GM12878 (cell line): ENCODE measurements around the gene C19orf67. TPM values are rescaled to one million over a fixed set of nuclear protein-coding genes. Genes with fewer than 3 reads are reported as not detected.

Experiments
- ATAC-seq: fragments of 200-7000 bp; cut with Tn5 transposase; 3 replicates; pipeline ENCODE4 v1.9.1; 2020; ENCODE audit warnings: mild to moderate bottlenecking, moderate library complexity
- BruUV-seq: library from RNA; stranded (reverse); fragments of 400-500 nt; replicated peaks from 2 replicates; lab custom pipeline; 2021; lab: Mats Ljungman, UMichigan
- CTCF ChIA-PET: fragments of 300-600 bp; sonication (Branson Sonifier 250); formaldehyde crosslinking; extraction: SDS; loops from one replicate; lab custom pipeline; 2021; ENCODE audit warnings: inconsistent platforms; lab: Yijun Ruan, JAX
- POLR2A ChIA-PET: fragments of 350-600 bp; formaldehyde crosslinking; extraction: SDS; loops from one replicate; lab custom pipeline; 2021; ENCODE audit warnings: inconsistent platforms; lab: Charles Lee
- RAD21 ChIA-PET: fragments of 300-600 bp; sonication (Branson Sonifier 250); formaldehyde crosslinking; loops from one replicate; lab custom pipeline; 2023; ENCODE audit warnings: antibody characterized with exemption; ENCODE audit not compliant: unreplicated experiment; lab: Charles Lee
- SMC1A ChIA-PET: fragments of 300-600 bp; sonication (Branson Sonifier 250); formaldehyde crosslinking; loops from one replicate; lab custom pipeline; 2023; ENCODE audit not compliant: unreplicated experiment, uncharacterized antibody; lab: Charles Lee
- DNase-seq: peaks from one replicate; pipeline ENCODE4 v3.0.0-alpha.2; 2011; ENCODE audit warnings: low read depth, low spot score
- FAIRE-seq: peaks from 3 replicates; lab custom pipeline; 2011; peaks lifted over from hg19 to GRCh38; lab: Jason Lieb, UNC
- H2AFZ ChIP-seq: 2 replicates; pipeline ENCODE4 v1.6.0; 2011; ENCODE audit warnings: low read depth, low read length, control low read depth; ENCODE audit not compliant: control insufficient read depth
- H3K27ac ChIP-seq: 2 replicates; pipeline ENCODE4 v1.5.1; 2011; ENCODE audit warnings: control low read depth; ENCODE audit not compliant: control insufficient read depth, insufficient read depth
- H3K27me3 ChIP-seq, 2 experiments: replicated peaks in 1 of 2; 2 replicates each; pipeline versions ENCODE4 v1.6.0 to v1.6.1; 2011; ENCODE audit warnings: low read length in 1 of 2; ENCODE audit not compliant: control insufficient read depth in 2 of 2, insufficient read depth in 2 of 2
- H3K36me3 ChIP-seq, 2 experiments: 2 replicates each; pipeline ENCODE4 v1.5.1; 2011; ENCODE audit warnings: low read length in 1 of 2; ENCODE audit not compliant: control insufficient read depth in 2 of 2, insufficient read depth in 2 of 2
- H3K4me1 ChIP-seq: 2 replicates; pipeline ENCODE4 v1.6.1; 2011; ENCODE audit warnings: mild to moderate bottlenecking, low read length, moderate library complexity, mixed read lengths; ENCODE audit not compliant: control insufficient read depth, insufficient read depth
- H3K4me2 ChIP-seq: 2 replicates; pipeline ENCODE4 v1.6.0; 2011; ENCODE audit warnings: control low read depth; ENCODE audit not compliant: control insufficient read depth, insufficient read depth
- H3K4me3 ChIP-seq: fragments of 200-600 bp; sonication (generic); 2 replicates; pipeline ENCODE4 v1.5.1; 2016
- H3K79me2 ChIP-seq: 2 replicates; pipeline ENCODE4 v1.6.0; 2011; ENCODE audit warnings: low read length; ENCODE audit not compliant: control insufficient read depth, insufficient read depth
- H3K9ac ChIP-seq: 2 replicates; pipeline ENCODE4 v1.8.0; 2011; ENCODE audit warnings: low read length, control low read depth, mixed read lengths; ENCODE audit not compliant: control insufficient read depth, insufficient read depth
- H3K9me3 ChIP-seq: replicated peaks from 3 replicates; pipeline ENCODE4 v1.5.1; 2011; ENCODE audit warnings: mild to moderate bottlenecking, low read length; ENCODE audit not compliant: control insufficient read depth, insufficient read depth
- H4K20me1 ChIP-seq: 2 replicates; pipeline ENCODE4 v1.6.0; 2011; ENCODE audit not compliant: control insufficient read depth, insufficient read depth
- DPF2 ChIP-seq: fragments of 450-650 bp; IDR thresholded peaks from 2 replicates; pipeline ENCODE4 v1.6.1; 2017; ENCODE audit warnings: mild to moderate bottlenecking
- MYB ChIP-seq: fragments of 150-350 bp; IDR thresholded peaks from 2 replicates; pipeline ENCODE4 v1.6.1; 2014; ENCODE audit warnings: mild to moderate bottlenecking, low read depth, low read length, borderline replicate concordance
- SMAD5 ChIP-seq: IDR thresholded peaks from 2 replicates; pipeline ENCODE4 v1.6.1; 2016; ENCODE audit warnings: antibody characterized with exemption, low read depth
- TCF12 ChIP-seq: IDR thresholded peaks from 2 replicates; pipeline ENCODE4 v1.6.1; 2011; ENCODE audit warnings: low read depth, mild to moderate bottlenecking, low read length
- ZNF207 ChIP-seq: fragments of 450-650 bp; IDR thresholded peaks from 2 replicates; pipeline ENCODE4 v1.6.1; 2014; ENCODE audit warnings: antibody characterized with exemption, mild to moderate bottlenecking, borderline replicate concordance
- WGBS: methylation state at CpG from one replicate; pipeline ENCODE4 v1.1.6; 2016; ENCODE audit warnings: low lambda C conversion rate; ENCODE audit not compliant: insufficient replicate concordance, insufficient coverage; ENCODE audit errors: missing lambda C conversion rate; 5-methylcytosine and 5-hydroxymethylcytosine counted together
- in situ Hi-C: fragments of 300-500 bp; cut with MboI; formaldehyde crosslinking; loops from 9 replicates; pipeline ENCODE4 v1.14.3; 2018; ENCODE audit warnings: mixed read lengths
- intact Hi-C: fragments of 100-400 bp; cut with micrococcal nuclease; formaldehyde crosslinking; loops from one replicate; pipeline ENCODE4 v1.14.2; 2022; ENCODE audit not compliant: unreplicated experiment
- polyA plus RNA-seq, 11 experiments: library from polyadenylated mRNA; depleted of rRNA in 4 of 11; unstranded in 6 of 11; stranded (reverse) in 5 of 11; fragments of >200 nt; fragmentation: Nextera tagmentation in 4 of 11; fragmentation: Illumina TruSeq in 1 of 11; extraction: Ambion mirVana in 4 of 11; extraction: Trizol in 1 of 11; gene quantifications; 1 replicate in 1 of 11; 2 replicates in 10 of 11; pipeline versions ENCODE4 v1.2.1 to v1.2.3, GENCODE V29; 2011 to 2016; ENCODE audit warnings: inconsistent platforms in 2 of 11, missing spikeins in 2 of 11, low read depth in 1 of 11
- total RNA-seq, 4 experiments: library from RNA; depleted of rRNA in 3 of 4; stranded (reverse); fragments of >200 nt in 3 of 4; fragmentation: Illumina TruSeq in 1 of 4; extraction: Trizol in 1 of 4; gene quantifications; 2 replicates each; pipeline versions ENCODE4 v1.2.1 to v1.2.3, GENCODE V29; 2013 to 2021
- TF ChIP-seq, protein P1 (sequence below): fragments of 450-650 bp; IDR thresholded peaks from 2 replicates; pipeline ENCODE4 v1.6.1; 2014; ENCODE audit warnings: mild to moderate bottlenecking
- TF ChIP-seq, protein P2 (sequence below): IDR thresholded peaks from 2 replicates; pipeline ENCODE4 v1.6.1; 2012; ENCODE audit warnings: improper control_type of control experiment, low read depth, low read length; ENCODE audit not compliant: insufficient replicate concordance
- TF ChIP-seq, protein P3 (sequence below): fragments of 450-650 bp; formaldehyde crosslinking; IDR thresholded peaks from 2 replicates; pipeline ENCODE4 v1.5.0; 2022; ENCODE audit warnings: mild to moderate bottlenecking, missing genetic modification characterization
- TF ChIP-seq, protein P4 (sequence below): fragments of 450-650 bp; formaldehyde crosslinking; IDR thresholded peaks from 2 replicates; pipeline ENCODE4 v1.4.0; 2022; ENCODE audit warnings: mild to moderate bottlenecking, moderate library complexity

C19orf67 gene
- total and polyA plus RNA-seq, 10 of the 15 experiments (the other 5 are each of a cell fraction or from before 2014, with no cell fraction given) = 0.14 TPM; not detected in 9

DNA sequence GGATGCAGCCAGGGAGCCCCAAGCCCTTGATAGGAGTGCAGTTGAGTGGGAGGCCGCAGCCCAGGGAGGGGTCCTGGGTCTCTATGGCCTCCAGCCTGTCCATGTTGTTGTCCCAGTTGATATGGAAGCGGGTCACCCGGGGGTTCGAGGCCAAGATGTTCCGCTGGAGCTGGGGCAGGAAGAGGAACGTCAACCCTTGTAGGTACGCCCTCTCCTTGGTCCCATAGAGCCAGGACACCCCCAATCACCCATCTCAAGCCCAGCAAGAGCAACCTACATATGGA, 34.9 kb upstream of the C19orf67 start:
- TF ChIP-seq ZNF207 (no peak), DPF2 (no peak), TCF12 (no peak), MYB (no peak), SMAD5 (no peak)
- TF ChIP-seq, protein P1, sequence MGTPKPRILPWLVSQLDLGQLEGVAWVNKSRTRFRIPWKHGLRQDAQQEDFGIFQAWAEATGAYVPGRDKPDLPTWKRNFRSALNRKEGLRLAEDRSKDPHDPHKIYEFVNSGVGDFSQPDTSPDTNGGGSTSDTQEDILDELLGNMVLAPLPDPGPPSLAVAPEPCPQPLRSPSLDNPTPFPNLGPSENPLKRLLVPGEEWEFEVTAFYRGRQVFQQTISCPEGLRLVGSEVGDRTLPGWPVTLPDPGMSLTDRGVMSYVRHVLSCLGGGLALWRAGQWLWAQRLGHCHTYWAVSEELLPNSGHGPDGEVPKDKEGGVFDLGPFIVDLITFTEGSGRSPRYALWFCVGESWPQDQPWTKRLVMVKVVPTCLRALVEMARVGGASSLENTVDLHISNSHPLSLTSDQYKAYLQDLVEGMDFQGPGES = no peak
- TF ChIP-seq, protein P2, sequence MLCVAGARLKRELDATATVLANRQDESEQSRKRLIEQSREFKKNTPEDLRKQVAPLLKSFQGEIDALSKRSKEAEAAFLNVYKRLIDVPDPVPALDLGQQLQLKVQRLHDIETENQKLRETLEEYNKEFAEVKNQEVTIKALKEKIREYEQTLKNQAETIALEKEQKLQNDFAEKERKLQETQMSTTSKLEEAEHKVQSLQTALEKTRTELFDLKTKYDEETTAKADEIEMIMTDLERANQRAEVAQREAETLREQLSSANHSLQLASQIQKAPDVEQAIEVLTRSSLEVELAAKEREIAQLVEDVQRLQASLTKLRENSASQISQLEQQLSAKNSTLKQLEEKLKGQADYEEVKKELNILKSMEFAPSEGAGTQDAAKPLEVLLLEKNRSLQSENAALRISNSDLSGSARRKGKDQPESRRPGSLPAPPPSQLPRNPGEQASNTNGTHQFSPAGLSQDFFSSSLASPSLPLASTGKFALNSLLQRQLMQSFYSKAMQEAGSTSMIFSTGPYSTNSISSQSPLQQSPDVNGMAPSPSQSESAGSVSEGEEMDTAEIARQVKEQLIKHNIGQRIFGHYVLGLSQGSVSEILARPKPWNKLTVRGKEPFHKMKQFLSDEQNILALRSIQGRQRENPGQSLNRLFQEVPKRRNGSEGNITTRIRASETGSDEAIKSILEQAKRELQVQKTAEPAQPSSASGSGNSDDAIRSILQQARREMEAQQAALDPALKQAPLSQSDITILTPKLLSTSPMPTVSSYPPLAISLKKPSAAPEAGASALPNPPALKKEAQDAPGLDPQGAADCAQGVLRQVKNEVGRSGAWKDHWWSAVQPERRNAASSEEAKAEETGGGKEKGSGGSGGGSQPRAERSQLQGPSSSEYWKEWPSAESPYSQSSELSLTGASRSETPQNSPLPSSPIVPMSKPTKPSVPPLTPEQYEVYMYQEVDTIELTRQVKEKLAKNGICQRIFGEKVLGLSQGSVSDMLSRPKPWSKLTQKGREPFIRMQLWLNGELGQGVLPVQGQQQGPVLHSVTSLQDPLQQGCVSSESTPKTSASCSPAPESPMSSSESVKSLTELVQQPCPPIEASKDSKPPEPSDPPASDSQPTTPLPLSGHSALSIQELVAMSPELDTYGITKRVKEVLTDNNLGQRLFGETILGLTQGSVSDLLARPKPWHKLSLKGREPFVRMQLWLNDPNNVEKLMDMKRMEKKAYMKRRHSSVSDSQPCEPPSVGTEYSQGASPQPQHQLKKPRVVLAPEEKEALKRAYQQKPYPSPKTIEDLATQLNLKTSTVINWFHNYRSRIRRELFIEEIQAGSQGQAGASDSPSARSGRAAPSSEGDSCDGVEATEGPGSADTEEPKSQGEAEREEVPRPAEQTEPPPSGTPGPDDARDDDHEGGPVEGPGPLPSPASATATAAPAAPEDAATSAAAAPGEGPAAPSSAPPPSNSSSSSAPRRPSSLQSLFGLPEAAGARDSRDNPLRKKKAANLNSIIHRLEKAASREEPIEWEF = no peak
- TF ChIP-seq, protein P3, sequence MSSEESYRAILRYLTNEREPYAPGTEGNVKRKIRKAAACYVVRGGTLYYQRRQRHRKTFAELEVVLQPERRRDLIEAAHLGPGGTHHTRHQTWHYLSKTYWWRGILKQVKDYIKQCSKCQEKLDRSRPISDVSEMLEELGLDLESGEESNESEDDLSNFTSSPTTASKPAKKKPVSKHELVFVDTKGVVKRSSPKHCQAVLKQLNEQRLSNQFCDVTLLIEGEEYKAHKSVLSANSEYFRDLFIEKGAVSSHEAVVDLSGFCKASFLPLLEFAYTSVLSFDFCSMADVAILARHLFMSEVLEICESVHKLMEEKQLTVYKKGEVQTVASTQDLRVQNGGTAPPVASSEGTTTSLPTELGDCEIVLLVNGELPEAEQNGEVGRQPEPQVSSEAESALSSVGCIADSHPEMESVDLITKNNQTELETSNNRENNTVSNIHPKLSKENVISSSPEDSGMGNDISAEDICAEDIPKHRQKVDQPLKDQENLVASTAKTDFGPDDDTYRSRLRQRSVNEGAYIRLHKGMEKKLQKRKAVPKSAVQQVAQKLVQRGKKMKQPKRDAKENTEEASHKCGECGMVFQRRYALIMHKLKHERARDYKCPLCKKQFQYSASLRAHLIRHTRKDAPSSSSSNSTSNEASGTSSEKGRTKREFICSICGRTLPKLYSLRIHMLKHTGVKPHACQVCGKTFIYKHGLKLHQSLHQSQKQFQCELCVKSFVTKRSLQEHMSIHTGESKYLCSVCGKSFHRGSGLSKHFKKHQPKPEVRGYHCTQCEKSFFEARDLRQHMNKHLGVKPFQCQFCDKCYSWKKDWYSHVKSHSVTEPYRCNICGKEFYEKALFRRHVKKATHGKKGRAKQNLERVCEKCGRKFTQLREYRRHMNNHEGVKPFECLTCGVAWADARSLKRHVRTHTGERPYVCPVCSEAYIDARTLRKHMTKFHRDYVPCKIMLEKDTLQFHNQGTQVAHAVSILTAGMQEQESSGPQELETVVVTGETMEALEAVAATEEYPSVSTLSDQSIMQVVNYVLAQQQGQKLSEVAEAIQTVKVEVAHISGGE = no peak
- TF ChIP-seq, protein P4, sequence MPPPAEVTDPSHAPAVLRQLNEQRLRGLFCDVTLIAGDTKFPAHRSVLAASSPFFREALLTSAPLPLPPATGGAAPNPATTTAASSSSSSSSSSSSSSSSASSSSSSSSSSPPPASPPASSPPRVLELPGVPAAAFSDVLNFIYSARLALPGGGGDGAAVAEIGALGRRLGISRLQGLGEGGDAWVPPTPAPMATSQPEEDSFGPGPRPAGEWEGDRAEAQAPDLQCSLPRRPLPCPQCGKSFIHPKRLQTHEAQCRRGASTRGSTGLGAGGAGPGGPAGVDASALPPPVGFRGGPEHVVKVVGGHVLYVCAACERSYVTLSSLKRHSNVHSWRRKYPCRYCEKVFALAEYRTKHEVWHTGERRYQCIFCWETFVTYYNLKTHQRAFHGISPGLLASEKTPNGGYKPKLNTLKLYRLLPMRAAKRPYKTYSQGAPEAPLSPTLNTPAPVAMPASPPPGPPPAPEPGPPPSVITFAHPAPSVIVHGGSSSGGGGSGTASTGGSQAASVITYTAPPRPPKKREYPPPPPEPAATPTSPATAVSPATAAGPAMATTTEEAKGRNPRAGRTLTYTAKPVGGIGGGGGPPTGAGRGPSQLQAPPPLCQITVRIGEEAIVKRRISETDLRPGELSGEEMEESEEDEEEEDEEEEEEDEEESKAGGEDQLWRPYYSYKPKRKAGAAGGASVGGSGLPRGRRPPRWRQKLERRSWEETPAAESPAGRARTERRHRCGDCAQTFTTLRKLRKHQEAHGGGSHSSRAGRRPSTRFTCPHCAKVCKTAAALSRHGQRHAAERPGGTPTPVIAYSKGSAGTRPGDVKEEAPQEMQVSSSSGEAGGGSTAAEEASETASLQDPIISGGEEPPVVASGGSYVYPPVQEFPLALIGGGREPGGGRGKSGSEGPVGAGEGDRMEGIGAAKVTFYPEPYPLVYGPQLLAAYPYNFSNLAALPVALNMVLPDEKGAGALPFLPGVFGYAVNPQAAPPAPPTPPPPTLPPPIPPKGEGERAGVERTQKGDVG (CRISPR knock-in tag) = no peak
- Histone ChIP-seq H3K36me3 (peaks cover 2 to 3% of the 10 kb centered on the region in 2 experiments; a peak in 2 of 4 replicates), H4K20me1 (no peaks in the 10 kb centered on the region), H3K27me3 (no peaks in the 10 kb centered on the region), H3K9ac (no peak overlapping the region), H3K79me2 (peaks cover 8% of the 10 kb centered on the region), H2AFZ (no peak overlapping the region), H3K9me3 (no peaks in the 10 kb centered on the region), H3K4me1 (peaks cover 15% of the 10 kb centered on the region), H3K27ac (no peak overlapping the region), H3K4me3 (no peak overlapping the region), H3K4me2 (no peak overlapping the region)
- WGBS = 93% methylated on average over 7 of the region's 7 CpGs
- ChIA-PET POLR2A (no interaction called here), SMC1A (no interaction called here), RAD21 (no interaction called here), CTCF (no interaction called here)
- intact Hi-C loops = no loop called here
- FAIRE-seq = no peak
- BruUV-seq = no TSS peak
- in situ Hi-C loops = no loop called here
- ATAC-seq = no peak
- DNase-seq = no peak
